GM19193 (cell line): ENCODE results near the gene ABCA13.

Experiments used
- POLR2A ChIP-seq: IDR thresholded peaks from 4 replicates; pipeline ENCODE4 v1.6.1; 2011; ENCODE audit not compliant: insufficient read depth, insufficient read length; ENCODE audit errors: extremely low read depth

Gene ABCA13

DNA sequence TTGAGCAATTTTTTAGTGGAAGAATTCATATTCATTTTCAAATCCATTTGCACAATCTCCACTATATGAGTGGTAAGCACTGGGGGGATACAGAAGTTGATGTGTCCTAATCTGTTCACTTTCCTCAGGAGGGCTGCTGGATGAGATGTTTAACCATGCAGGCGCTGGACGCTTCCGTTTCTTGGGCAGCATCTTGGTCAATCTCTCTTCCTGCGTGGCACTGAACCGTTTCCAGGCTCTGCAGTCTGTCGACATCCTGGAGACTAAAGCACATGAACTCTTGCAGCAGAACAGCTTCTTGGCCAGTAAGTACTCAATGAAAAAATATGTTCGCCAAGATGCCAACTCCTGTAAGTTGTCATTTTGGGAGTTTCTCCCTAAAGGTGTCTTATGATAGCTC is 179.3 kb downstream of the ABCA13 start:
- no peak for TF ChIP-seq POLR2A

DNA sequence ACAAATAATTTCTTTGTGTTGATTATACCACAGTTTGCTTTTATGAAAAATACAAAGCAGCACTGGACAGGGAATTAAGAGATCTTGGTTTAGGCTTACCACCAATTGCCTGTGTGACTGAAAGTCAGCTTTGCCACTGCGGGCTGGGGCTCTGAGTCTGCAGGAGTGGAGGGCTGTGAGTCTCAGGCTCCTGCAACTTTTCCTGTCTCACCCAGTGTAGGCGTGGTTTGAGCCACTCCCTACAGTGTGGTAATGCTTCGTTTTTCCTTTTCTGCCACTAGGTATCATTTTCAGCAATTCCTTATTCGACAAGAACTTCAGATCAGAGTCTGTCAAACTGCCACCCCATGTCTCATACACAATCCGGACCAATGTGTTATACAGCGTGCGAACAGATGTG is 180.6 kb downstream of the ABCA13 start:
- TF ChIP-seq POLR2A: no peak

DNA sequence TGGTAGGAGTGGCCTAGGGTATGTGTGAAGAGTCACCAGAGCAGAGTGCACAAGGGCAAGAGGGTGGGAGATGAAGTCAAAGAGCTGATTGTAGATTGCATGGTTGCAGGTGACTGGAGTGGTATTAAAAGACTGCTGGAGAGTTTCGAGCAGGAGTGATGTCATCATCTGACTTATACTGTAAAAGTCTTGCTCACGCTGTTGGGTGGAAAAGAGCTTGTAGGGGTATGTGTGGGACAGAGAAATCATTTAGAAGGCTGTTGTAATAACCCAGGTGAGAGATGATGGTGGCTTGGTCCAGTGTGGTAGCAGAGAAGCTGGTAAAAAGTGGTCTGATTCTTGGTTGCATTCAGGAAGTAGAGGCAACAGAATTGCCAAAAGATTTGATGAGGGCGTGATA is 184.1 kb downstream of the ABCA13 start:
- TF ChIP-seq POLR2A: no peak

DNA sequence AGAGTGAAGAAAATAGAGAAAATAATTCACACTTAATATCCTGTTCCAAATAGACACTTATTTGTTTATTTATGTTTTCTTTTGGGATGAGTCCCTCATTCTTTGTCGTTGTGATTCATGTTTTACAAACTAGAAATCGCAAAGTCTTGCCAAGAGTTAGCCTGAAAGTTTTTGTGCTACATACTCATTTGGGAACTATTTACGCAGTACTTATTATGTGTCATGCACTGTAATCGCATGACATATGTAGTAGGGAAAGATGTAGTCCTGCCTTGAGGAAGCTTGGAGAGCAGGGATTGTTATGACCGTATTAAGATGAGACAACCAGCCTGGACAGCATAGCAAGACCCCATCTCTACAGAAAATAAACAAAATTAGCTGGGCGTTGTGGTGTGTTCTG is 189.3 kb downstream of the ABCA13 start:
- TF ChIP-seq POLR2A: no peak

DNA sequence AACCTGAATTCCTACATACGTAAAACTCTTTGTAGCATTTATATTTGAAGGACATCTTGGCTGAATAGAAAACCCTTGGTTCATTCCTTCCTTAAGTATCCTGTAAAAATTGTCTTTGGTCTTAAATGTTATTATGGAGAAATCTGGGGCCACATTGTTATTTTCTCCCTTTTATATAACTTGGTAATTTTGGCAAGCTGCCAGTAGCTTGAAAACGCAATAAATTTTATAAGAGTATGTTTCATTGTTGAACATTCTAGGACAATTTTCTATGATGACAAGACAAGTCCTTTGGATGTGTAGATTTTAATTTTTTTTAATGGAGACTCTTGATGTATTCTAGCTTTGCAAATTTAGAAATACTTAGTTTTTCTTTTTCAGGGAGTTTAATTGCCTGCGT is 191.9 kb downstream of the ABCA13 start:
- no peak for TF ChIP-seq POLR2A

DNA sequence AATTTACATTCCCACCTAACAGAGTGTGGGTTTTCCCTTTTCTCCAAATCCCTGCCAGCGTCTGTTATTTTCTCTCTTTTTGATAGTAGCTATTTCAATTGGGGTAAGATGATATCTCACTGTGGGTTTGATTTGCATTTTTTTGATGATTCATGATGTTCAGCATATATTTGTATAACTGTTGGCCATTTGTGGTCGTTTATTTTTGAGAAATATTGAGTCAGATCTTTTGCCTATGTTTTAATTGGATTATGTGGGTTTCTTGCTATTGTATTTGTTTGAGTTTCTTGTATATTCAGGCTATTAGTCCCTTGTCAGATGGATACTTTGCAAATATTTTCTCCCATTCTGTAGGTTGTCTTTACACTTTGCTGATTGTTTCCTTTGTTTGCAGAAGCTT is 193.8 kb downstream of the ABCA13 start:
- TF ChIP-seq POLR2A: no peak

DNA sequence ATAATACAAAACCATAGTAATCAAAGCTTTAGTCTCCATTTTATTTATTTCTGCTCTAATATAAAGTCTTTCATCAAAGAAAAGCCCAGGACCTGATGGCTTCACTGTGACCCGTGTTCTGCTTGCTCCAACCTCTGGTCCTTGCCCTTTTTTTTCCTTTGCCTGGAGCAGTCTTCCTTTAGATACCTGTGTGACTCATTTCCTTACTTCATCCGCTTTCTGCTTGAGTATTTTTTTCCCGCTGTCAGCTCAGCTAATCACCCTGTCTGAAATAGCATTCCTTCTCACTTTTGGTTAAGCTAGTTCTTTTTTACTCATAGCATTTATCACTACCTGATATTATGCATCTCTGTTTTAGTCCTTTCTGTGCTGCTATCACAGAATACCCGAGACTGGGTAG is 194.8 kb downstream of the ABCA13 start:
- no peak for TF ChIP-seq POLR2A

DNA sequence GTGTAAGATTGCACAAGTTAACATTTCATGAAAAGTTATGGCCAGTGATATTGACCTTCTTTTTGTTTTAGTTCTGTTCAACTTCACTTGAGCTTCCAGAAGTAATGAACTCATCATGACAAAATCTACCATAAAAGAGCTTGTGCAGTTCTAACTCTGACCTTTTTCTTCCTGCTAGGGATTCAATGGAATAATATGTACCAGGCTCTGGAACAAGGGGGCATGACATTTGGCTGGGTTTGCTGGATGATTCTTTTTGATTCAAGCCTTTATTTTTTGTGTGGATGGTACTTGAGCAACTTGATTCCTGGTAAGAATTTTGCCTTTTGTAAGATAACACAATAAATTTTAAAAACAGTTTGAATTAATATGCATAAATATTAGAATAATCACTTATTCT is 205.0 kb downstream of the ABCA13 start:
- no peak for TF ChIP-seq POLR2A

DNA sequence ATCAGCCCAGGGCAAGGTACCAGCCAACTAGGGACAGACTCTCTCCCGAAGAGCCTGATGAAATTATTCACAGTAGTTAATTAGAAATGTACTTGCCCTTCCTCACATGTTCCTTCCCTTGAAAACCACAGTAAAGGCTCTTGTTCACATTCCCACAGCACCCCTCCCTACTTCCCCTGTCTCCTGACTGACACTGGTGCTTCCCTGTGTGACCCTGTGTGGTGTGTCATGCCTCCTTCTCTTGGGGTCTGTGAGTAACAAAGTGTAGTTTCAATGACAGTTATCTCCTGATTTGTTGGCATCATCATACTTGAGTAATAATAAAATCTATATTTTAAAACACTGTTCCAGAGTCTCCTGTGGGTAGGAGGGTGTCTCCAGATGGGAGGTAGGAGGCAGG is 209.7 kb downstream of the ABCA13 start:
- TF ChIP-seq POLR2A: no peak

DNA sequence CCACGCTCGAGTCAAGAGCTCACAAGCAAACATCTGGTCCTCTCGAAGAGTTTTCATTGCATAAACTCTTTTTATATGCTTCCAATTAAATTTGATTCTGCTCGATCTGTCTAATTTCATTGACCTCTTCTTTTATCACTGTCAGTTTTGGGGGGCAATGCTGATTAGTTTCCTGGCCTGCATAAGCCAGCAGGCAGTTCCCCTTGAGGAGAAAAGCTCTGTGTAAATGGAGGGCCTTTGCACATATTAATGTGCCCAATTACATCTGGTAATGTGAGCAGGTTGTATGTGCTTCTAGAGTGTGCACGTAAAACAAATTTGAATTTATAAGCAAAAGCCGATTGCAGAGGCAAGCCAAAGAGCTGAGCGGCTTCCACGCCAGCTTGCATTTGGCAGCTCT is 210.3 kb downstream of the ABCA13 start:
- no peak for TF ChIP-seq POLR2A

DNA sequence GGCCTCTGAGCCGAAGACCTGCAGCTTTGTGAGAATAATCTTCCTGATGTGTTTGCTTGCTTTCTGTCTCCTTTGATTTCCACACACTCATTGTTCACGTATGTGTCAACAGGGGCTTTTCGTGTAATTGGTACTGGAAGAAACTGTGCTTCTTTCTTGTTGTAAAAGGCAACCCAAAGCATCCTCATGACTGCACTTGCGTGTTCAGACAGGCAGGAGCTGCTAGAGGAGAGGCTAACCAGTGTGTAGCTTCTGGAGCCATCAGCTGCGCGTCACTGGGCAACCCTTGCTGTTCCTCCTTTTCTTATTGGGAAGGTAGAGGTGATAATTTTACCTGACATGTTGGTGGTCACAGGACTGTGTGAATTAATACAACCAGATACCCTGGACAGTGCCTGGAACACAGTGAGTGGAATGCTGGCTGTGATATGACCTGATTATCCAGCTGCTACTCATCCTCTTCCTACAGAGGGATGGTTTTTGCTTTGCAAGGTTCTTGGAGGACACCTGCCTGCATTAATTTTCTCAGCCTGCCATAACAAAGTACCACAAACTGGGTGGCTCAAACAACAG is 213.0 kb downstream of the ABCA13 start:
- TF ChIP-seq POLR2A: no peak

DNA sequence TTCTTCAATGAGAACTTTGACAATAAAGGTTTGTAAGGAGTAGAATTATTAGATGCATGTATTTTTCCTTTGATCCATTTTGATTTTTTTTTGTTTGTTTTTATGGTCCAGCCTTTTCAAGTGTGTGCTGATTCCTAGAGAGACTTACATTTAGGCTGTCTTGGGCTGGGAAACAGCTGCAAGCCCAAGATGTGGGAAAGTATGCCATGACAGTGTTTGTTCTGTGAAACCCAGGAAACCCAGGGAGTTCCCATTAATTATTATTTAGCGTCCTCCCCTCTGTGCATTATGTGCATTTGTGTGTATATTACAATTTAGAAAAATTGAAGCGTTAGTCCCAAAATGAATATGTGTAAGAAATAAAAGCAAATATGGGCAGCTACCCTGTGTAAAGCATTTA is 216.7 kb downstream of the ABCA13 start:
- TF ChIP-seq POLR2A: no peak

DNA sequence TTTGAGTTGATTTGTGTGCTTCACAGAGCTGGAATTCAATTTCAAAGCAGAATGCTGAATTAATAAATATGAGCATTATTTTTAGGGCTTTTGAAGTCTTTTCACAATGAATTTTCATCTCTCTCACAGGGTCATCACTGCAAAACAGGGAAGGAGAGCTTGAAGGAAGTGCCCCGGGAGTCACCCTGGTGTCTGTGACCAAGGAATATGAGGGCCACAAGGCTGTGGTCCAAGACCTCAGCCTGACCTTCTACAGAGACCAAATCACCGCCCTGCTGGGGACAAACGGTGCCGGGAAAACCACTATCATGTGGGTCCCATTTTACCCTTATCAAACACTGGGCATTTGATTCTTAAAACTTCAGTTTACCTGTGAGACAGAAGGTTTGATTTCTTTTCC is 217.7 kb downstream of the ABCA13 start:
- no peak for TF ChIP-seq POLR2A

DNA sequence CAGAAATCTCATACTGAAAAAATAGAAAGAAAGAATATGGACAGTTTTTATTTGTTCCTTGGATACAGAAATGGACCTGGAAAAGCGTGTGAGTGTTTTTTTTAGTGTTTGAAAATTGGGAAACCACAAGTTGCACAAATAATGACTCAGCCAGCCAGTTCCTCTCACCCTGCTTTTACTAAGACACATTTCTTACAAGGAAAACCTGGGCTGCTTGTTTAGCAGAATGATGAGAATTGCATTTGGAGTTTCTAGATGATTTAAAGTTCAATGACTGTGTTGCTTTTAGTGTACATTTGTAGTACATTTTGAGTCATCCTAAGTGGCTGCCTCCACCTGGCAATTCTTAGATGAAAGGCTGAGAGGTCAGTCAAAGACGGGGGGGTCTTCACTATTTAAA is 218.7 kb downstream of the ABCA13 start:
- no peak for TF ChIP-seq POLR2A

DNA sequence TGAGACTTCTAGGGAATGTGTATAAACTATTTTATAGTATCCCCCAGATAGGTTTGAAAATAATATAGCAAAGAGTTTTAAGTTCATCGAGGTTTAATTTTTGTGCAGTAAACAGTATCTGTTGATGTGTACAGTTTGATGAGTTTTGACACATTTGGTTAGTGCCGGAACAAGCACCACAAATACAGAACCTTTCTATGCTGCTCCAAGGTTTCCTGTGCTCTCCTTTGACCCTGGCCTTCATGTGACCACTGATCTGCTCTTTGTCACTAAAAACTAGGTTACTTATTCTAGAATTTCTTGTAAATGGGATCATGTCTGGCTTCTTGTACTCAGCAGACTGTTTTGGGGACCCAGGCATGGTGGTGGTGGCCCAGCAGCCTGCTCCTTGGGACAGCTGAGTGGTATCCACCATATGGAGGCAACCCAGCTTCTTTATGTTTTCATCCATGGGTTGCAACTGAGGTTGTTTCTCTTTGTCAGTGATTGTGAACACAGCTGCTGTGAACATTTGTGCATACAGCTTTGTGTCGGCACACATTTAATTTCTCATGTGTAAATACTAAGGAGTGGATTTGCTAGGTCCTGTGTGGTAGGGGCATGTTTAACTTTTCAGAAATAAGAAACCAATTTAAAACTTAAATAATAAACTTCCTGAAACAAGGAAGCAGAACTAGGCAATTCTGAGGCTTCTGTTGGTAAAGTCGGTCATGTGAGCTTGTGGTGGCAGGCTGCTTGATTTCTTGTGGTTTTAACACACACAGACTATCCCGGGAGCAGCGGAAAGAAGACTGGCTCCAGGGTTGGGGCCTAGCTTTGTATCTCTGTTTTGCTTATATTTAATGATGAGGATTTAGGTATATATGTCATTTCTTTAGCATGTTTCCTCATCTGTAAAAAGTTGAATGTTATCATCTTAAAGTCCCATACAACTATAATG is 219.4 kb downstream of the ABCA13 start:
- TF ChIP-seq POLR2A: no peak

DNA sequence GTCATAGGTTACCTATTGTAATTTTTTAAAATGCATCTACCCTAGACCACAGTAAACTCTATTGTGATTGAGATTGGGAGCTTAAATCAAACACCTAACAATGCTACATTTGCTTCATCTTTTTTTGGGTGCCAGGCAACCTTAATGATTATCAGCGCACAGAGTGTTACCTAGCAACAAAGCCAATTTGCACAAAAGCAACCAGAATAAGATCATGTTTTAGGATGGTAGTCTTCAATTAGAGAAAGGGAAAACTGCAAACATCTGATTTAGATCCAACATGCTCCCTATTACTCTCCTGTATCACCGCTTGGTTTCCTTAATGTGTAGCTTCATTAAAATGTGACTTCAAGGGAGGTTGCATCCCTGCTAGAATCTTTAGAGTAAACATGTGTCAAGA is 226.9 kb downstream of the ABCA13 start:
- no peak for TF ChIP-seq POLR2A
